Liver (tissue), 9 donors: ENCODE measurements around the gene KANSL1. TPM values are rescaled to one million over a fixed set of nuclear protein-coding genes. Genes with fewer than 3 reads are reported as not detected.

ENCODE experiments used
- DNase-seq: peaks from one replicate; pipeline ENCODE4 v3.0.0-alpha.2; 2017; ENCODE audit warnings: low spot score
- H3K27ac ChIP-seq, 2 donors: one replicate each; pipeline ENCODE4 v1.7.0; 2013; ENCODE audit warnings: inconsistent platforms in 2 of 2, low read length in 2 of 2, control low read depth in 1 of 2, low read depth in 1 of 2, mild to moderate bottlenecking in 1 of 2
- H3K27me3 ChIP-seq, 4 donors: one replicate each; pipeline versions ENCODE4 v1.6.1 to v1.7.0; 2013; ENCODE audit warnings: low read length in 3 of 4, inconsistent platforms in 1 of 4, mild to moderate bottlenecking in 1 of 4, moderate library complexity in 1 of 4; ENCODE audit not compliant: control insufficient read depth in 4 of 4, insufficient read depth in 4 of 4
- H3K36me3 ChIP-seq, 4 donors: one replicate each; pipeline versions ENCODE4 v1.6.1 to v1.7.0; 2013; ENCODE audit warnings: low read length in 3 of 4, mild to moderate bottlenecking in 3 of 4, low read depth in 1 of 4, moderate library complexity in 1 of 4; ENCODE audit not compliant: control insufficient read depth in 4 of 4, insufficient read depth in 3 of 4
- H3K4me1 ChIP-seq, 4 donors: one replicate each; pipeline versions ENCODE4 v1.6.1 to v1.7.0; 2013; ENCODE audit warnings: low read length in 3 of 4, mild to moderate bottlenecking in 3 of 4, moderate library complexity in 1 of 4; ENCODE audit not compliant: control insufficient read depth in 4 of 4, insufficient read depth in 4 of 4
- H3K4me3 ChIP-seq, 3 donors: one replicate each; pipeline versions ENCODE4 v1.6.1 to v1.7.0; 2013; ENCODE audit warnings: low read length in 3 of 3, control low read depth in 1 of 3, low read depth in 1 of 3, mild to moderate bottlenecking in 1 of 3
- H3K9ac ChIP-seq, 2 donors: one replicate each; pipeline ENCODE4 v1.7.0; 2013; ENCODE audit warnings: low read length in 2 of 2, mild to moderate bottlenecking in 2 of 2, moderate library complexity in 2 of 2, control low read depth in 1 of 2, low read depth in 1 of 2
- H3K9me3 ChIP-seq, 4 donors: one replicate each; pipeline versions ENCODE4 v1.6.1 to v1.7.0; 2013; ENCODE audit warnings: low read length in 3 of 4; ENCODE audit not compliant: control insufficient read depth in 4 of 4
- ATF3 ChIP-seq: IDR thresholded peaks from 2 replicates; pipeline ENCODE4 v1.6.1; 2016; ENCODE audit warnings: antibody characterized with exemption
- CTCF ChIP-seq: fragments of 150-350 bp; IDR thresholded peaks from 2 replicates; pipeline ENCODE4 v1.5.1; 2017; ENCODE audit warnings: improper control_type of control experiment, low read depth, low read length; ENCODE audit not compliant: missing input control
- EGR1 ChIP-seq, 2 donors: IDR thresholded peaks; 2 replicates each; pipeline ENCODE4 v1.6.1; 2016 to 2018; ENCODE audit warnings: antibody characterized with exemption in 2 of 2, low read depth in 2 of 2
- FOXA1 ChIP-seq: IDR thresholded peaks from 2 replicates; pipeline ENCODE4 v1.6.1; 2016; ENCODE audit warnings: antibody characterized with exemption
- FOXA2 ChIP-seq: IDR thresholded peaks from 2 replicates; pipeline ENCODE4 v1.6.1; 2016; ENCODE audit warnings: antibody characterized with exemption
- GABPA ChIP-seq, 2 donors: IDR thresholded peaks in 1 of 2; conservative IDR thresholded peaks in 1 of 2; 2 replicates each; pipeline ENCODE4 v1.6.1; 2016; ENCODE audit warnings: antibody characterized with exemption in 2 of 2, mild to moderate bottlenecking in 1 of 2, moderate library complexity in 1 of 2
- HNF4A ChIP-seq, 2 donors: conservative IDR thresholded peaks; 2 replicates each; pipeline ENCODE4 v1.6.1; 2016; ENCODE audit warnings: antibody characterized with exemption in 2 of 2, mild to moderate bottlenecking in 2 of 2
- HNF4G ChIP-seq: IDR thresholded peaks from 2 replicates; pipeline ENCODE4 v1.6.1; 2016; ENCODE audit warnings: antibody characterized with exemption
- JUND ChIP-seq, 2 donors: IDR thresholded peaks; 2 replicates each; pipeline ENCODE4 v1.6.1; 2016; ENCODE audit warnings: antibody characterized with exemption in 2 of 2
- MAX ChIP-seq: IDR thresholded peaks from 2 replicates; pipeline ENCODE4 v1.6.1; 2016; ENCODE audit warnings: antibody characterized with exemption
- NR2F2 ChIP-seq: IDR thresholded peaks from 2 replicates; pipeline ENCODE4 v1.6.1; 2016; ENCODE audit warnings: antibody characterized with exemption
- RAD21 ChIP-seq, 2 donors: IDR thresholded peaks; 2 replicates each; pipeline ENCODE4 v1.6.1; 2016; ENCODE audit warnings: antibody characterized with exemption in 2 of 2, mild to moderate bottlenecking in 2 of 2
- REST ChIP-seq: IDR thresholded peaks from 2 replicates; pipeline ENCODE4 v1.6.1; 2016; ENCODE audit warnings: antibody characterized with exemption, mild to moderate bottlenecking
- RXRA ChIP-seq, 2 donors: IDR thresholded peaks; 2 replicates each; pipeline ENCODE4 v1.6.1; 2017 to 2018; ENCODE audit warnings: antibody characterized with exemption in 2 of 2, mild to moderate bottlenecking in 1 of 2
- SP1 ChIP-seq: IDR thresholded peaks from 2 replicates; pipeline ENCODE4 v1.6.1; 2018; ENCODE audit warnings: antibody characterized with exemption, mild to moderate bottlenecking
- TAF1 ChIP-seq: conservative IDR thresholded peaks from 2 replicates; pipeline ENCODE4 v1.6.1; 2016; ENCODE audit warnings: antibody characterized with exemption, mild to moderate bottlenecking
- YY1 ChIP-seq: IDR thresholded peaks from 2 replicates; pipeline ENCODE4 v1.6.1; 2016; ENCODE audit warnings: antibody characterized with exemption, mild to moderate bottlenecking
- ZBTB33 ChIP-seq: IDR thresholded peaks from 2 replicates; pipeline ENCODE4 v1.6.1; 2016; ENCODE audit warnings: antibody characterized with exemption
- WGBS: extraction: QIAGEN DNeasy Blood & Tissue Kit; methylation state at CpG from one replicate; pipeline ENCODE4 v1.1.7; 2013; 5-methylcytosine and 5-hydroxymethylcytosine counted together
- polyA plus RNA-seq, 2 donors: library from polyadenylated mRNA; stranded (reverse) in 1 of 2; unstranded in 1 of 2; fragments of 200-250 nt in 1 of 2; fragments of >200 nt in 1 of 2; fragmentation: Nextera tagmentation in 1 of 2; extraction: Ambion mirVana in 1 of 2; gene quantifications; one replicate each; pipeline versions ENCODE4 v1.2.1 to v1.2.3, GENCODE V29; 2013 to 2015
- total RNA-seq, 2 donors: library from RNA; depleted of rRNA; stranded (reverse); fragments of >200 nt; gene quantifications; one replicate each; pipeline ENCODE4 v1.2.3, GENCODE V29; 2014
- donor health status: healthy.
- donor health status: healthy.
- donor health status: healthy.
- donor health status: healthy.
- donor health status: healthy.

The KANSL1 gene
- total and polyA plus RNA-seq, 4 donors, result 5.5 to 86.3 (median 24.0) TPM

- Histone ChIP-seq H3K9me3 (no peaks in the 10 kb centered on the region), H3K4me1 (no peaks in the 10 kb centered on the region)
Observed at GRCh38 chr17:46089389-46089965, 103.8 kb downstream of the KANSL1 start.

More at GRCh38 chr17:46089389-46089965, 103.8 kb downstream of the KANSL1 start:
- TF ChIP-seq ZBTB33 (no peak), EGR1 (IDR thresholded peaks at IDR 0.05; ENCODE audit: low read depth in 2 of 2) (no peak), REST (no peak), TAF1 (no peak), MAX (no peak), RAD21 (IDR thresholded peaks at IDR 0.05) (no peak), FOXA1 (no peak), RXRA (IDR thresholded peaks at IDR 0.05) (no peak), CTCF (no peak), ATF3 (no peak), FOXA2 (no peak), HNF4G (no peak), JUND (IDR thresholded peaks at IDR 0.05) (no peak), NR2F2 (no peak), GABPA (IDR thresholded peaks at IDR 0.05 in 1 of 2, conservative IDR thresholded peaks at IDR 0.05 in 1 of 2) (no peak), HNF4A (conservative IDR thresholded peaks at IDR 0.05) (no peak), SP1 (no peak), YY1 (no peak)
- Histone ChIP-seq H3K9ac (no peak overlapping the region), H3K27me3 (no peaks in the 10 kb centered on the region), H3K4me3 (no peak overlapping the region), H3K27ac (no peak overlapping the region), H3K36me3 (peaks cover 0 to 5% (median 2%) of the 10 kb centered on the region in 4 donors)
- no peak for DNase-seq
- WGBS, result 74% methylated on average over 3 of the region's 3 CpGs
